GM18499 (cell line): ENCODE measurements around the gene PTGES.
"Not testable (repeated sequence)": the region's sequence is repeated elsewhere in the genome, so short reads cannot be mapped to it uniquely, and the experiment has no call there.

Experiments used
- ATAC-seq: cut with Tn5 transposase; IDR thresholded peaks from one replicate; pipeline ENCODE4 v1.9.1; 2021; ENCODE audit warnings: moderate number of reproducible peaks; ENCODE audit not compliant: insufficient read depth, unreplicated experiment

Gene PTGES

DNA sequence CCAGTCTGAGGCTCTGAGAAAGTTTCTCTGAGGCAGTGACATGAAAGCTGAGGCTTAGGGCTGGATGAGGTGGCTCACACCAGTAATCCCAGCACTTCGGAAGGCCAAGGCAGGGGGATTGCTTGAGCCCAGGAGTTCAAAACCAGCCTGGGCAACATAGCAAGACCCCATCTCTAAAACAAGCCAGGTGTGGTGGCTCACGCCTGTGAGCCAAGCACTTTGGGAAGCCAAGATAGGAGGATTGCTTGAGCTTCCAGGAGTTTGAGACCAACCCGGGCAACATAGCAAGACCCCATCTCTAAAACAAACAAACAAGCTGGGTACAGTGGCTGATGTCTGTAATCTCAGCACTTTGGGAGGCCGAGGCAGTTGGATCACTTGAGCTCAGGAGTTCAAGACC is 3.8 kb downstream of the PTGES start:
- ATAC-seq: not testable (repeated sequence)

DNA sequence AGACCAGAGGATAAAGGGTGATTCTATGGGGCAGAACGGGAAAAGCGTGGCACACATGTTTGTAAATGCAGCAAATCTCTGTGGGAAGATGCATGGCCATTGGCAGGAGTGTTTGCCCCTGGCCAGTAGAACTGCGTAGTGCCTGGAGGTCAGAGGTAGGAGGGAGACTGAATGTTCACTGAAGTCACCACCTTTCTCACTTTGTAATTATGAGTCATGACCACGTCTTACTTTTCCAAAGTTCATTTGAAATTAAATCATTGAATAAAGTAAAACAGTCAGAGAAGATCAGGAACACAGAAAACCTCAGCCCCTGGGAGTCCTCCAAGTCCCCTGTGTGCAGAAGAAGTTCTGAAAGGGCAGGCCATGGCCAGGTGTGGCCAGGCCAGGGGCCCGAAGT is 4.6 kb downstream of the PTGES start:
- ATAC-seq: no peak

DNA sequence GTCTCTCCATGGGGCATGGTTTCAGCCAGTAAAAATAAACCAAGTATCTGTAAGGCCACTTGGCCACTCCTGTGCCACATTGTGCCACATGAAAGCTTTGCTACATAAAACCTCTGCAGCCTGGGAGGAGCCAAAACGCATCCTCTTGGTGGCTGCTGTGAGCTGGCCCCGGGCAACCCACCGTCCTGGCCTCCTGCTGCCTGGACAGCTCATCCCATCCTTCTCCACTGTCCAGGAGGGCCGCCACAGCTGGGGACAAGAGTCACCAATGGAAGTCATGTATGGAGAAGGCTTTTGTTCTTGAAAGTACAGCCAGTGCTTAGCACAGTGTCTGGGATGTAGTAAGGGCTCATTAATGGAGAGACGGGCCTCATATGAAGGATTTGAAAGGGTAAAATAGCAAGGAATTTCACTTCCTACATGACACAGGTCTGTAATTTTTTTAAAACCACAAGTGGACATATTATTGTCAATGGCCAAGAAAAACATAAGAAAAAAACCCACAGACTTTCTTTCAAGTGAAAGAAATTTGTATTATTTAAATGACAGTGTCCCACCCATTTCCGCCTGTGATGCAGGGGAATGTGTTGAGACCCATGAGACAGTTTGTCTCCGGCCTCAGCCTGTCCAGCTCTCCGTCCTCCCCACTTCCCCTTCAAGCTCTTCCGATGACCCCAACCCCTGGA is 6.6 kb downstream of the PTGES start:
- ATAC-seq: no peak

DNA sequence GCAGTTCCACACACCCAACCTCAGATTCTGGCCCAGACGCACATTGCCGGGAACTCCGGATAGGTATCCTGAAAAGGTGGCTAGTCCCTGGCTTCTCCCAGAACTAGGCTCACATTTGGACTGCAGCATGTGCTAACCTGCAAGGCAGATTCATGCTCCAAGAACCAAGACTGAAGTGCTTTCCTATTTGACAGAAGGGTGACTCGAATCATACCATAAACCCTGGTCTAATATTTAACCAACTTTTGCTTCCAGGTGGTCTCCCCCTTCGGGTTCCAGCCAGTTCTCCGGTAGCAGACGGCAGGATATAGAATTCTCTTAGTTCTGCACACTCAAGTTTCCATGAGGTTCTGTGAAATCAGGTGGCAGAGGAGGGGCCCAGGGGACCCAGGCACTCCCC is 7.6 kb downstream of the PTGES start:
- no peak for ATAC-seq

DNA sequence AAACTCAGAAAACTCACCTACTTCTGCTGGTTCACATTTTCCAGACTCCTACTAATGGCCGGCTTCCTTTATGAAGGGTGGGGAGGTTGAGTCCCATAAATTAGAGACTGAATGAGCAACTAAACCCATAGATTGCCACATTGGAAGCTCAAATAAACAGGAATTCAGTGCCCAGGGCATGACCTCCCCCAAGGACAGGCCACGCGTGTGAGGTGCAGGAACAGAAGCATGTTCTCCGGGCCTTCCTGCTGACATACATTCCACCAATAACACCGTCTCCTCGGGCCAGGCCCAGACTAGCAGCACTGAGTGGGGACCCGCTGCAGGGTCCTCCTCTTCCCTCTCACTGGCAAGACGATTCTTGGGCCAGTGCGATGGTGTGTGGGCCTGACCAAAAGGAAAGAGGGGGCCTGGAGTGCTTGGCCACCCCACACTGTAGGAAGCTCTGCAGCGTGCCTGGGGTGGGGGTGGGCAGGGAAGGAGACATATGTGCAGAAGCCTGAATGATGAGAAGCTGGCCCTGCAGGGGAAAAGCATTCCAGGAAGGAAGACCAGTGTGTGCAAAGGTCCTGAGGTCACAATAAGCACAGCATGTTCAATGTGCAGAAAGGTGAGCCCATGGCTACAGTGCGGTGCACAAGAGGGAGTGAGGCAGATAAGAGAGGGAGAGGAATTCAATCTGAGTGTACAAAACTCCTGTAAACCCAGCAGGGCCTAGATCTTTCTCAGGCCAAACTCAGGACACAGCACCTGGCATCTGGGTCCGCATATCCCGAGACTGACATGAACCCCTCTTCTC is 12.0 kb downstream of the PTGES start:
- no peak for ATAC-seq

DNA sequence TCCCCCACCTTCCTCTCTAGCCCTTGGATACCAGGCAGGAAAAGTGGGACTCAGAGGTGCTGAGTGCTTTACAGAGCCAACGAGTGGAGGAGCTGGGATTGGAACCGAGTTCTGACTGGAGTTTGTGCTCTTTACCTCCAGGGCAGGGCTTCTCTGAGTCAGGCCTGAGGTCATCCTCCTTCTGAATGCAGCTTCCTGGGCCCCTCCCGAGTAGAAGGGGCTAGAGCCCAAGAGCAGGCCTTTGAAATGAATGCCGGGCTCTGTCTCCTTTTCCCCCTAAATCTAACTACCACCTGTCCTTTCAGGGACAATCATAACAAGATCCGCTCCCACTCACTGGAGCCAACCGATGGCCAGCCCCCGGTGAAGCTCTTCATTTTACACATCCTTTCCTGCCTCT is 12.7 kb downstream of the PTGES start:
- no peak for ATAC-seq

DNA sequence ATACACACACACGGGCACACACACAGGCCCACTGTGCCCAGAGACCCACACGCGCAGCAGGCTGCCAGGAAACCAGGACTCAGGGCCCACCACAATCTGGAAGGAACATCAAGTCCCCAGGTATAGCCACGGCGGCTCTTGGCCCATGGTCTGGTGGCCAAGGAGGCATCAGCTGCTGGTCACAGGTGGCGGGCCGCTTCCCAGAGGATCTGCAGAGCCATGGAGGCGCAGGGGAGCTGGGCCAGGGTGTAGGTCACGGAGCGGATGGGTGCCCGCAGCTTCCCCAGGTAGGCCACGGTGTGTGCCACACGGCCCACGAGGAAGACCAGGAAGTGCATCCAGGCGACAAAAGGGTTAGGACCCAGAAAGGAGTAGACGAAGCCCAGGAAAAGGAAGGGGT is 13.4 kb downstream of the PTGES start:
- no peak for ATAC-seq

DNA sequence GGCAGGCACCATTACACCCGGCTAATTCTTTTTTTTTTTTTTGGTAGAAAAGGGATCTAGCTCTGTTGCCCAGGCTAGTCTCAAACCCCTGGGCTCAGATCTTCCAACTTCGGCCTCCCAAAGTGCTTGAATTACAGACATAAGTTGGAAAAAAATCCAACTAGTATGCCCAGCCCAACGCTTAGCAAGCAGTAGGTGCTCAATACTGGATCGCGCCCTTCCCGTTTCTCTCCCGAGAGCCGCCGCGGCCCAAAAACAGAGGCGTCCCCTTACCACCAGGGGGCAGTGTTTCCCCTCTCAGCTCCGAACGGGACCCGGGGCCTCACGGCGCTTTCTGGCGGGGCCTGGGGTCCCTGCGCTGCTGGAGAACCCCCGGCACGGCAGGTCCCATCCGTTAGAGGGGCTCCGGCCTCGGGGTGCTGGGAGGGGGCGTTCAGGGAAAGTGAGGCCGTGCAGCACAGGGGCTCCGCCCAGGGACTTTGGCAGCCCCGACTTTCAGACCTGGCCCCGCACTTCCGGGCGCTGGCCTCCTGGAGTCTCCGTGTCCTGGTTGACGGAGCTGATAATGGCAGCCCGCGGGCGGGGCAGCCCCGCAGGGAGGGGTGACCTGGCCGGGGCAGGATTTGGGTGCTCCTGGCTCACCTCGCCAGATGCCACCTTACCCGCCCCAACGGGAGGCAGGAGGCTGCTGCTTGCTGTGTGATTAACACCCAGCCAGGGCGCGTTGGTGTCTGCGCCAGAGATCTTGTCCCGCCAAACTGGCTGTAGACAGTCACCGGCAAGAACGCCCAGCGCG is 15.2 kb downstream of the PTGES start:
- no peak for ATAC-seq

DNA sequence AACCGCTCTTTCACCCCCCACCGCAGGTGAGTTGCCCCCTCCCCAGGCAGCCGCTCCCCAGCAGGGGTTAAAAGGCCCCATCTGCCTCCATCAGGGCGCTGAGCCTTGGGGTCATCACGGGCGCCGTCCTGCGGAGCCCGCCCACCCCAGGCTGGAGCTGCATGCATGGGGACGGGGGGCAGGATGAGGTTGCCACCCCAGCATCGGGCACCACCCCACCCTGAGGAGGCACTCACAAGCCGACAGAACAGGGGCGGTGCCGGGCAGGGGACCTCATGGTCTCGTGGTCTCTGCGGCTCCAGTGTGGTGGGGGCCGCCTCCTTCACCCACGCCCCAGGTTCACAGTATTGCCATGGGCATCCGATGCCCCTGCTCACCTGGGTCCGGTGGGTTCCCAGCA is 16.5 kb downstream of the PTGES start:
- ATAC-seq: no peak

DNA sequence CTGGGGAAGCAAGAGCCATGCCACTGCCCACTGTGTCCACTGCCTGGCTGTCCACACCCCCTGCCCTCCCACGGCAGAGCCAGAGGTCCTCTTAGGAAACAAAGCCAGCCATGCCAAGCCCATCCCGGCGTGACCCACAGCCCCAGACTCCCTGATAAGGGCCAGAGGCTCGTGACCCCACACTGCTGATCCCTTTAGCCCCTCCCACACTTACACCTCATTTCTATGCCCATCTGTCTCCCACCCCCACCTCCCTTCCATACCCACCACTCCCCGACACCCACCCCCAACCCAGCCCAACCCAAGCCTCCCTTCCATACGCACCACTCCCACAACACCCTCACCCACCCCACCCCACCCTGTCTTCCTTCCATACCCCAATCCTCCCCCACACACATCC is 17.3 kb downstream of the PTGES start:
- no peak for ATAC-seq

DNA sequence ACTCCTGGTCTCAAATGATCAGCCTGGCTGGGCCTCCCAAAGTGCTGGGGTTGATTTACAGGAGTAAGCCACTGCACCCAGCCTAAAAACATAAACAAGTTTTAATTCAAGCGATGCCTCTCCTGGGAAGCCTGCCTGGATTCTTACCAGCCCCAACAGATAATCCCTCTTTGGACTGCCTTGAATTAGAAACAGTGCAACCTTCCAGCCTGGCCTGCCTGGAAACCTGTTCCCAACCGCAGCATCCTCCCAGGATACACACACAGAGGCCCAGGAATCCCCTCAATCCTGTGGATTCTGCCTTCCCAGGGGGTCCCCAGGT is 19.2 kb downstream of the PTGES start:
- ATAC-seq: no peak

DNA sequence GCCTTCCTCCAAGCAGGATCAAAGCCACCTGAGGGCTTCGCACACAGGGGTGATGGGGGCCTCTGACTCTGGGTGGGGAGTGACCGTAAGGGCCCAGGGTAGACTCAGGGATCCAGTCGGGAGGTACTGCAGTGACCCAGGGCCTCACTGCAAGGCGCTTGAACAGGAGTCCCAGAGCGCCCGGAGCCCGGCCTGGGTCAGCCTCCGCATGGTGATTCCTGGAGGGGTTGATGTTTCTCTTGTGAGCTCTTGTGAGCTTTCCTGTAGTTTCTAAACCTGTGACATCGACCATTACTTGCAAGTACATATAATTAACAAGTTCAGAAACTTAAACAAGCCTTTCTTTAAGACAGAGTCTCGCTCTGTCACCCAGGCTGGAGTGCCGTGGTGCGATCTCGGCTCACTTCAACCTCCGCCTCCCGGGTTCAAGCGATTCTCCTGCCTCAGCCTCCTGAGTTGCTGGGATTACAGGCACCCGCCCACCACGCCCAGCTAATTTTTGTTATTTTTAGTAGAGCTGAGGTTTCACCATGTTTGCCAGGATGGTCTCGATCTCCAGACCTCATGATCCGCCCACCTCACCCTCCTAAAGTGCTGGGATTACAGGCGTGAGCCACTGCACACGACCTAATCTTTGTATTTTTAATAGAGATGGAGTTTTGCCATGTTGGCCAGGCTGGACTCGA is 19.8 kb downstream of the PTGES start:
- ATAC-seq: no peak

DNA sequence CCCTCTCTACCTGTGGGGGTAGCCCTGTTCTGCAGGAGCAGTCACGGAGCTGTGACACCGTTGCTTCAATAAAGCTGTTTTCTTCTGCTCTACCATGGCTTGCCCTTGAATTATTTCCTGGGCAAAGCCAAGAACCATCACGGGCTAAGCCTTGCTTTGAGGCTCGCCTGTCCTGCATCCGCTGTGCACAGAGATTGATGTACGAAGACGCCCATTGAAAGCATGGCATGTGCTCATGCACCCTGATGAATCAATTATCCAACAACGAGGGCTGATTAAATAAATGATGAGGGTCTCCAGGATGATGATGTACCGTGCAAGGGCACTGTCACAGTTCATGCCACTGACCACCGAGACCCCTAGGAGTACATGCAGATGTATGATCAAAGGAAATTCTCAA is 20.7 kb downstream of the PTGES start:
- ATAC-seq: no peak

DNA sequence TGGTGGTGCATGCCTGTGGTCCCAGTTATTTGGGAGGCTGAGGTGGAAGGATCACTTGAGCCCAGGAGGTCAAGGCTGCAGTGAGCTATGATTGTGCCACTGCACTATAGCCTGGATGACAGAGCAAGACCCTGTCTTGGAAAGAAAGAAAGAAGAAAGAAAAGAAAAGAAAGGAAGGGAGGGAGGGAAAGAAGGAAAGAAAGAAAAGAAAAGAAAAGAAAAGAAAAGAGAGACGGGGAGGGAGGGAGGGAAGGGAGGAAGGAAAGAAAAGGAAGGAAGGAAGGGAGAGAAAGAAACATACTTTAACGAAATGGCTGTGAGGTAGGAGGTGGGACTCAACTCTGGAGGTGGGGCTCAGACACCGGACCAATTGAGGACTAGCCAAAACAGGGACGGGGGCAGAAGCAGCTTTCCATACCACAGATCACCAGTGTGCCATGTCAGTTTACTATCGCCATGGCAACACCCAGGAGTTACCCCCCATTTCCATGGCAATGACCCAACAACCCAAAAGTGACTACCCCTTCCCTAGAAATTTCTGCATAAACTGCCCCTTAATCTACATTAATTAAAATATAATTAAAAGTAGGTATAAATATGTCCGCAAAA is 21.3 kb downstream of the PTGES start:
- ATAC-seq: no peak

DNA sequence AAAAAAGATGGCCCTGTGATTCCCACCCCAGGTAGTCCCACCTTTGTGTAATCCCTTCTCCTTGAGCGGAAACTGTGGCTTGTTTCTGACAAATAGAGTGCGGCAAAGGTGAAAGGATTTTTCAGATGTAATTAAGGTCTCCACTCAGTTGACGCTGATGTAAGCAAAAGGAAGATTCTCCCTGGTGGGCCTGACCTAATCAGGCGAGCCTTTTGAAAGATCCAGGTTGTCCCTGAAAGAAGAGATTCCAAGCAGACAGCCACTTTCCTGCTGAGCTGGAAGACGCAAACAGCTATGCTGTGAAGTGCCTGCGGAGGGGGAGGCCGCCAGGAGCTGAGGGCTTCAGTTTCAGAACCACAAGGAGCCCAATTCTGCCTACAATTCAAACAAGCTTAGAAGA is 24.1 kb downstream of the PTGES start:
- no peak for ATAC-seq

DNA sequence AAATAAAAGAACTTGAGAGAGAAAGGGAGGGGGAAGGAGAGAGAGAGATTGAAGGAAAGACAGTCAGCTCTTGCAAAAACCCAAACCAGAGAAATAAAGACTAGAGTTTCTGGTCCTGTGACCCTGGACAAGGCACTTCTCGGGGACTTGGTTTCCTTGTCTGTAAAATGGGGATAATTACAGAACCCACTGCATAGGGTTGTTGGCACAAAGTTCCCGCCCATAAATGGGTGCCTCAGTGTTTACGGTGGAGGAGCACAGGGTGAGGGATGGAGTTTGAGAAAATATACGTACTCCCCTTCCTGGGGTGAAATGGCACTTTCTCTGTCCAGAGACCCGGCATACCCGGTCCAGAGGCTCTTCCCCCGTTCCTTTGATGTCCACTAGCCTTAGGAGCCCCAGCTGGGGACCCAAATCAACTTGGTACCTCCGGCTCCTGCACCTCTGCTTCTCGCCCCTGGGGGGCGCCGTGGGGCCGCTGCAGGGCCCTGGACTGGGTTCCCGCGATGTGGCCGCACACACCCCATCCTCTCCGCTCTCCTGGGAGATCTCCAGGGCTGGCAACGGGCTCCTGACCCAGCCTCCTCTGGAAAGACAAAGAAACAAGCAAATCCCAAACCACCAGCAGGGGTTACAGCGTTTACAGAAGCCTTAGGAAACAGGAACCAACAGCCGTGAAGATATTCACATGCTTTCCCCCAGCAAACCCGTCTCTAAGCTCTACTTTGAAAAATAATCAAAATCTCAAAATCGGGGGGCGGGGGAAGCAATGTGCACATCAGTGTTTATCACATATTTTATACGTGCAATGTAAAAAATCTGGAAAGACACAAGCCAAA is 26.3 kb downstream of the PTGES start:
- no peak for ATAC-seq

DNA sequence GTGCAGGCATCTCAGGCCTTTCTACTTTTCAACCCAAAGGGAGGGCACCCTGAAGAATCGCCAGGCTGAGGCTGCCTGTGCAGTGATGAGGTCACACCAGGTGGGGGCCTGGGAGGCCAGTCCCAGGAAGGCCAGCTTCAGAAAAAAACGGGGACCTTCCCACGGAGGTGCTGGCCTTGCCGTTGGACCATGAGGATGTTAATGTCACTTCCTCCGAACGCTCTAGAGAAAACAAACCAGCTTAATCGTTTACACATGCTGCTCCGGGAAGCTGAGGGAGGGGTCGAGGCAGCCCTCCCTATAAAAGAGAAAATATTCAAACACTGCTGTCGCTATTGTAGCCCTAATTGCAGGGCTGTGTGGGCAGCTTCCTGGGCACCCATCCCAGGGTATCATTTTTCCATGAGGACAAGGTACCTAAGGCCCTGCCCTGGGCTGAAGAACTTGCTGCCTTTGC is 27.0 kb downstream of the PTGES start:
- ATAC-seq: no peak

DNA sequence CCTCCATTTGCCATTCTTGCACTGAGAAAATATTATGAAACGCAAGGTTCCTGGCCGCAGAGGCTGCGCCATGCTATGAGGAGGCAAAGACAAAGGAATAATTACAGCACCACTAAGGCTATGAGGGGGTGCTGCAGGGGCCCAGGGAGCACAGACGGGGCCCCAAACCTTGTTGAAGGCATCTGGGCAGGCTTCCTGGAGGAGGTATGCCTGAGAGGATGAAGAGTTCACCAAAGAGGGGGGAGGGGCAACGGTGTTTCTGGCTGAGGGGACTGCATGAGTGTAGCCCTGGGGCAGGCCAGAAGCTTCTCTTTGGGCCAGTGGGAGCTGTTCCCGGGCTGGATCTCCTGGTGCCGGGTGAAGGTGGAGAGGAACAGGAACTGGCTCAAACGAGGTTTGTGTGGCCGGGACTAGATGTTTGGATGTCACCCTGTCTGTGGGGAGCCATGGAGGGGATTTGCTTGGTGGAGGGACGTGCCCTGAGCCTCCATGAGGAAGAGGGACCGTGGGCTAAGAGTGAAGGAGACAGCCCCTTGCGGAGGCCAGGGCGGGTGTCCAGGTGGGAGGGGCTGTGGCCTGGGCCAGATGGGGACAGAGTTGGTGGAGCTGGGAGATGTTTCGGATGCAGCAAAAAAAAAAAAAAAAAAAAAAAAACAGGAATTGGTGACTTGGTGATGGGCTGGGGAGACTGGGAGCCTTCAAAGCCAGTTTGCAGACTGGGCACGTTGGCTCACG is 28.2 kb downstream of the PTGES start:
- ATAC-seq: no peak

DNA sequence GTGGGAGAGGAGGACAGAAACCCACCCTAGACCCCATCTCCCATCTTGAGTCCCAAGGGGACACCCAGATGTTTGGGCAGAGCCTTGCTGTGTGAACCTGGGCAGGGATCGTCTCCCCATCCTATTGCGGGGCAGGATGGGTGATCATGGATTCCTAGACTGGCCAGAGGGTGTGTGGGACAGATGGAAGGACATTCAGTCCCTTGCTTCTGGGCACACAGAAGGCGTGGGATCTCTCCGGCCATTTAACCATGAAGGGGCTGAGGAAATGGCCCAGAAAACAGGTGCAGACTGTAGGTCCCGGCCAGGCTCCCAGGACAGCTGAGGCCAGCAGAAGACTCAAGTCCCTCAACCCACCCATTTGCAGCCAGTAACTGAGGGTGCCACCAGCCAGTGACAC is 29.9 kb downstream of the PTGES start:
- ATAC-seq: no peak
